ENCODE data around the gene ACTN4.
"Not testable (repeated sequence)": the region's sequence is repeated elsewhere in the genome, so short reads cannot be mapped to it uniquely, and the experiment has no call there.

ACTN4 gene

DNA sequence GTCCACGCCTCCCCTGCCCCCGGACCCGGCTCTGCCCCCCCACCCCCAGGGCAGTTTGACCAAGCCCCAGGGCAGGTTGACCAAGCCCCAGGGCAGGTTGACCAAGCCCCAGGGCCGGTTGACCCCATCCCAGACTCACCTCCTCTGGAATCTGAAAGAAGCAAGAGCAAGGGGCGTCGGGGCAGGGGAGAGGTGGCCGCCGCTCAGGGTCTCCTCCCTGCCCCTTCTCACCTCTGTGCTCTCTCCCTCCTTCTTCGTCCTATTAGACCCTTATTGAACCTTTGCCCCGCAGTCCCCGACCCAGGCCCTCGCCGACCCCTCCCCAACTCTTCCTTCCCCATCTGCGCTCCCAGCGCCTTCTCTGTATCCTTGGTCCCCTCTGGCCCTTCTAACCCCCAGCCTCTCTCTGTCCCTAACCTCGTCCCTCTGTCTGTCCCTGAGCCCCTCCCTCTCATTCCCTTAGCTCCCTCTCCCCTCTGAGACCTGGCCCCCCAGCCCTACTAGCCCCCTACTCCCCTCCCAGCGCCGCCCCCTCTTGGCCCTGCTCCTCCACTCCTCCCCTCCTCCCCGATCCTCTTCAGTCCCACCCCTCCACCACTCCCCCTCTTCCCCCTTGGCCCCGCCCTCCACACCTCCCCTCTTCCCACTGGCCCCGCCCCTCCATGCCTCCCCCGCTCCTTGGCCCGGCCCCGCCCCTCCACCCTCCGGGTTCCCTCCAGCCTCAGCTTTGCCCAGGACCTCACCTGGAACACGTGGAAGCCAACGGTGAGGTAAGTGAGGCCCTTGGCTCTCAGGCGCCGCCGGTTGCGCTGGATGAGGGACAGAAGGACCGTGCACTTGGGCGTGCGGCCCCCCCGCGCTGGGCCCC is 89.2 kb downstream of the ACTN4 start:
- peak; percentile 65 for DNase-seq (ENCODE audit: low read depth)

DNA sequence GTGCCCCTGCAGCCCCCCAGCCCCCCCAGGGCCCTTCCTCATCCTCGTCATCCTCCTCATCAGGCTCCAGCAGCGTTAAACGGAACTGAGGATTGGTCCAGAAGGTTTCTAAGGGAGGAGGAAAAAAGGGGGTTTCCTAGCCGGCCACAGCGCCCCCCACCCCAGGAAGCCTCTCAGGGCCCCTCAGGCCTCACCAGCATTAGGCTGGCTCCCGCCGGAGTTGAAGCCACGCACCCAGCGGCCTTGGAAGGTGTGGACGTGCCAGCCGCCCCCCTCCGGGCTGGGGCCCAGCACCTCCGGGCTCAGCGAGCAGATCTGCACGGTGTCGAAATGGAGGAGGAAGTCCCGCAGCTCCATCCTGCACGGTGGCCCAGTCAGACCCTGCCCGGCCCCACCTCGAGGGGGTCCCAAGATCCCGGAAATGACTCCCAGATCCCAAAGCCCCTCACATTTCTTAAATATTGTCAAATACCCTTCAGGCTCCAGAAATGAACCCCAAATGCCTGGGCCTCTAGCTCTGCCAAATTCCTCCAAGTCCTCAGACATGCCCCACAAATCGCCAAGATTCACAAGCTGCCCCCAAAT is 89.9 kb downstream of the ACTN4 start:
- no peak for DNase-seq (ENCODE audit: low read depth)

DNA sequence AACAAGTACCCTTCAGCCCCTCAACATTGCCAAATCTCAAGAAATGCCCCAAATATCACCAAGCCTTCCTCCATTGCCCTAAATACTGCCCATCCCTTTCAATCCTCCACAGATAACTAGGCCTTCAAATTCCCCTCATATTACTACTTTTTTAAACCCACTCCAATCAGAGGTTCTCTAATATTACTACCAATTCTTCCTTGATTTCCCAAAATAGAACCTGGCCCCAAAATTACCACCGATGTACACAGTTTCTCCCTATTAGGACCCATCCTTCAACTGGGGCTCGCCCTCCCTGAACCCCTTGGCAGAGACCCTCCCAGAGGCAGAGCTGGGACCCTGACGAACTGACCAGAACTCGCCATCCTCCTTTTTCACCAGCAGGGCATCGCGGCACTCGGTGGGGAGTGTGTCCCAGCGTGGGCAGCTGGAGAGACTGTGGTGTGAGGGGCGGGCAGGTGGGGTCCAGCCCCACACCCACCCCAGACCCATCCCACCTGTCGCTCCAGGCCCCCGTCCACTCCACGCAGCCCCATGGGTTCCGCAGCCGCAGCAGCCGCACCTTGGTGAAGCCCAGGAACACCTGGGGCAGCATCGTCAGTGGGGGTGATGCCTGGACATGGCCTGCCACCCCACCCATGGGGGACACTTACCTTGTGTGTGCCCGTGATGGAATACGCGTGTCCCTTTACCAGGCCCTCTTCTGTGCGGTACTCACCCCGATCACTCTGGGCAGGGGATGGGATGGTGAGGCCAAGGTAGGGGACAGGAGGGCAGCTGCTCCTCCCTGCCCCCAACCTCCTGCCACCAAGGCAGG is 90.7 kb downstream of the ACTN4 start:
- DNase-seq (ENCODE audit: low read depth) = no peak

DNA sequence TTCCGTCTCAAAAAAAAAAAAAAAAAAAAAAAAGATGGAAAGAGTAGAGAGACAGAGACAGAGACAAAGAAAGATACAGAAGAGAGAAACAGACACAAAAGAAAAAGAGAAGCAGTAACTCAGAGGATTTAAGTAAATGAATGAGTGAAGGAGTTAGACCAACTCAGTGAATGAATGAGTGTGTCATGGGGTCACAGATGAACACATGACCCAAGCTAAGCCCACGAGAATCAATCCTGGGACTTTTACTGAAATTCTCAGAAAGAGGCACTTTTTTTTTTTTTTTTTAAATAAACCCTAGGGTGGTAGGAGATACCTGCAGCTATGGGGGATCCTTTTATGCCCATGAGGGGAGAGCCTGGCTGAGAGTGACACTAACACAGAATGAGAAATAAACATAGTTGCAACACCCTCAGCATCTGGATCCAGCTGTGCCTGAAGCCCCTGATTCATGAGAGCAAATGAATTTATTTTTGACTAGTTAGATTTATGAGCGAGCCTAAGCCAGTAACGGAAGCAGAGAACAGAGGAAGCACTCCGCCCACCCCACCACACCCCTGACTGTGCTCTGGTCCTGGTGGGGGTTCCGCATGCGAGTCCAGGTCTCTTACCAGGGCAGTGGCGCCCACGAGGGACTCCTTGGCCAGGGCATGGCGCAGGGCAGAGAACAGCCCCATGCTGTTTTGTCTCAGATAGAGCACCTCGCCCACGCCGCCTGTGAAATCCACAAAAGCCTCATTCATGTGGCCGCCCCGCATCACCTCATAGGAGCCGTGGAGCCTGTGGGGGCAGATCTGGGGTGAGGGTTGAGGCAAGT is 92.2 kb downstream of the ACTN4 start:
- DNase-seq (ENCODE audit: low read depth) = no peak

DNA sequence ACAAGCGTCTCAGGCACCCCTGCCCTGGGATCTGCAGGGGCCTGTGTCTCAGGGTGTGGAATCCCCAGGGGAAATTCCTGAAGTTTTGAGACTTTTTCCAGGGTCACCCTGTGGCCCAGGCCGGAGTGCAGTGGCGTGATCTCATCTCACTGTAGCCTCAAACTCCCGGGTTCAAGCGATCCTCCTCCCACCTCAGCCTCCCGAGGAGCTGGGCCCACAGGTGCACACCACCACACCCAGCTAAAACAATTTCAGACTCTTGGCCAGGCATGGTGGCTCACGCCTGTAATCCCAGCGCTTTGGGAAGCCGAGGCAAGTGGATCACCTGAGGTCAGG is 92.8 kb downstream of the ACTN4 start:
- DNase-seq (ENCODE audit: low read depth) = no peak

DNA sequence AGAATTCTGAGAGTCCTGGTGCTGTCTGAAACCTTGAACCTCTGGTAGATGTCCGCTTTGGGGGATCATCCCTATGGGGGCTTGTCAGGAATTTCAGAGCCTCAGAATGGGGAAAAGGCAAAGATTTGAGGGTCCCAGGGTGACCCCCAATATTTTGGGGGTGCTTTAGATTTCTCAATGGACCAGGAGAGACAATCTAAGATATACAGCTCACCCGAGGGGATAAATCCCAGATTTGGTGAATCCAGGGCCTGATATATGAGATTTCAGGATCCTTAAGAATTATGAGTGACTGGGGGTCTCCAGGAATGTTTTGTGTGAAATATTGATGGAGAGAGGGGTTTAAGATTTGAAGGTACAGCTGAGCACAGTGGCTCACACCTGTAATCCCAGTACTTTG is 93.5 kb downstream of the ACTN4 start:
- DNase-seq (ENCODE audit: low read depth) = no peak

DNA sequence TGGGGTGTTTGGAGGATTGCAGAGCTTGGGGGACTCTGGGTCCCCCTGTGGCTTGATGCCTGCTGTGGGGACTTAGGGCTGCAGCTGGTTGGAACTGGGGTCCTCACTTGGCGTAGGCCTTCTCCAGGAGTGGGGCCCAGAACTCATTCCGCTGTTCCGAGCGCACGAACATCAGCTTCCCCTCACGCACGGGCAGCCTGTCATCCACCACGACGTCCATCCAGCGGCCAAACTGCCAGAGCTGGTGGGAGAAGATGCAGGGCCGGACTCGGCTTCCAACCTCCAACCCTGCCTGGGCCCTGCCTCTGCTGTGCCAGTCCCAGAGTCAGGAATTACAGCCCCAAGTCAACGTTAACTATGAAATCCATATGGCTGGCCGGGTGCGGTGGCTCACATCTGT is 94.2 kb downstream of the ACTN4 start:
- DNase-seq (ENCODE audit: low read depth) = no peak

DNA sequence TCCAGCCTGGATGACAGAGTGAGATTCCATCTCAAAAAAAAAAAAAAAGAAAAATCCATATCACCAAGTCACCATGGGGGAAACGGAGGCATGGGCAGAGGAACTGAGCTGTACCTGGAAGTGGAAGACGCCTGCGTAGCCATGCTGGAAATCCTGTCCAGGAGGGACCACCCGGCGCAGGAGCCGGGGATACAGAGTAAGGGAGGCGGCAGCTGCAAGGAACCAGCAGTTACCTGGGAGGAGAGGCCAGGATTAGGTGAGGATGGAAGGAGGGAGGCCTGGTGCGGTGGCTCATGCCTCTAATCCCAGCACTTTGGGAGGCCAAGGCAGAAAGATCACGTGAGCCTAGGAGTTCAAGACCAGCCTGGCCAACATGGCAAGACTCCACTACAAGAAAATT is 94.8 kb downstream of the ACTN4 start:
- DNase-seq (ENCODE audit: low read depth) = no peak

DNA sequence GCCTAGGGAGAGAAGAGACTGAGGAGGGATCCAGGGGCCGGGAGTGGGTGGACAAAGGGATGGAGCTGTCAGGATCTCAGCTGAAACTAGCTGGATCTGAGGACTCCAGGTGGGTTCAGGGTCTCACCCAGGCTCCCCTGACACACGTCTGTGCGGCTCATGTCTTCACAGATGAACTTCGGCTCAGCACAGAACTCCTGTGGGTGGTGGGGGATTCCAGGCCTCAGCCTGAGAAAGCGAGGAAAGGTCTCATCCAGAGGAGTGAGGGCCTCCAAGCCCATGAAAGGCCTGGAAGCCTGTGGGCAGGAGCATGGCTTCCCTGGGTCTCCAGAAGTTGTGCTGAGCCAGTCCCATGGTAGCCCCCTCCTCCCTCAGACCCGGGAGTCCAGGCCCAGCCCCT is 95.5 kb downstream of the ACTN4 start:
- DNase-seq (ENCODE audit: low read depth) = no peak

DNA sequence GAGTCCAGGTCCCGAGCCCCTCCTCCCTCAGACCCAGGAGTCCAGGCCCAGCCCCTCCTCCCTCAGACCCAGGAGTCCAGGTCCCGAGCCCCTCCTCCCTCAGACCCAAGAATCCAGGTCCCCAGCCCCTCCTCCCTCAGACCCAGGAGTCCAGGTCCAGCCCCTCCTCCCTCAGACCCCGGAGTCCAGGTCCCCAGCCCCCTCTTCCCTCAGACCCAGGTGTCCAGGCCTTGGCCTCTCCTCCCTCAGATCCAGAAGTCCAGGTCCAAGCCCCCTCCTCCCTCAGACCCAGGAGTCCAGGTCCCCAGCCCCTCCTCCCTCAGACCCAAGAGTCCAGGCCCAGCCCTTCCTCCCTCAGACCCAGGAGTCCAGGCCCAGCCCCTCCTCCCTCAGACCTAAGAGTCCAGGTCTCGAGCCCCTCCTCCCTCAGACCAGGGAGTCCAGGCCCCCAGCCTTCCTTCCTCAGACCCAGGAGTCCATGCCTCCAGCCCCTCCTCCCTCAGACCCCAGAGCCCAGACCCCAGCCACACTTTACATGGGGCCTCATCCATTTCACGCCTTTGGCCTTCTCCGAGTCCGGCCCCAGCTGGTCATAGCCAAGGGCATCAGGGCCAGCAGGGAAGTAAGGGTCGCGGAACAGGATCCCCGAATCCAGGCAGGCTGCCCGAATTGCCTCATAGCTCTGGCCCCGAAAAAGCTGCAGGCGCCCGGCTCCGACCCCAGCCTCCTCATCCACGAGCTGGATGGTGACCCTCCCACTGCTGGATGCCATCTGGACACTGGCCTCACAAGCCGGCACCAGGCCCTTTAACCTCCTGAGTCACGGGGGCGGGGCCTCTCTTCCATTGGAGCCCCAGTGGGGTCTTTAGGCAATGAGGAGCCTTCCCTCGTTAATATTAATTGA is 96.2 kb downstream of the ACTN4 start:
- DNase-seq (ENCODE audit: low read depth) = no peak

DNA sequence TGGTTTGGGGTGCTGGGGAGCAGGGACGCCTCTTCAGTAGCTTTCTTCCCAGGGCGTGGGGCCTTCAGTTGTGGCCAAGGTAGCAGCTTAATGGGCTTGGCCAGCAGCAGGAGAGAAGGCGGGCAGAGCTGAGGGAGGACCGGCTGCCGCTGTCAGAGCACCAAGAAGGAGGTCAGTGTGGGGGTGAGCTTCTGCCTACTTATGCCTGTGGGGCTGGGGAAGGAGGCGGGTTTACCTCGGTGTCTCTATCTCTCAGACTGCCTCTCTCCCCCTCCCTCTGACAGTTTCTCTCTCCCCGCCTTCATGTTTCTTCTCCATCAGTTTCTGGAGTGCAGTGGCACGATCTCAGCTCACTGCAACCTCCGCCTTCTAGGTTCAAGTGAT is 96.8 kb downstream of the ACTN4 start, which contains the start of gene CAPN12:
CAPN12 (minus strand) TSS at position 177 of the 384 bp plus-strand sequence. CDS start 309 bp downstream, outside the sequence.
- DNase-seq (ENCODE audit: low read depth) = no peak

DNA sequence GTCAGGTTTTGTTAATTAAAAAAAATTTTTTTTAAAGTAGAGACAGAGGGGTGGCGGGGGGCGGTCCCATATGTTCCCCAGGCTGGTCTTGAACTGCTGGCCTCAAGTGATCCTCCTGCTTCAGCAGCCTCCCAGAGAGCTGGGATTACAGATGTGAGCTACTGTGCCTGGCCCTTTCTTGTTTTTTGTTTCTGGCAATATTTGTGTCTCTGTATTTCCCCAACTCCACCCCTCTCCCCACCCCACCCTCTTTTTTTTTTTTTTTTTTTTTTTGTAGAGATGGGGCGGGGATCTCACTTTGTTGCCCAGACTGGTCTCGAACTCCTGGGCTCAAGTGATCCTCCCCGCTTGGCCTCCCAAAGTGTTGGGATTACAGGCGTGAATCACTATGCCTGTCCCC is 97.4 kb downstream of the ACTN4 start:
- DNase-seq (ENCODE audit: low read depth) = no peak

DNA sequence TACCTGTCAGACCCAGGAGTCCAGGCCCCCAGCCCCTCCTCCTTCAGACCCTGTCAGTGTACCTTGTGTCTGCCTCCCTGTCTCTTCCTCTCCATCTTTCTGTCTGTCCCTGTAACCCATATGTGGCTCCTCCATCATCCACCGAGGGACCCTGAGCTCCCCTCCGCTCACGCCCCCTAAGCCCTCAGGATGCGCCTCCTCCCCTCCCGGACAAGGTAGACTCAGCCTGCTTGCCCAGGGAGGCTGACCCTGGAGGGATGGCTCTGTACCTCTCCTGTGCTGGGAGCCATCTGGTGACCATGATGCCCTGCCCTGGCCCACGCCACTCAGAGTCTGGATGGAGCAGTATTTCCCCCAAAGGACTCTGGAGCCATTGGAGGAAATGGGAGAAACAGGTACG is 97.9 kb downstream of the ACTN4 start:
- no peak for DNase-seq (ENCODE audit: low read depth)

DNA sequence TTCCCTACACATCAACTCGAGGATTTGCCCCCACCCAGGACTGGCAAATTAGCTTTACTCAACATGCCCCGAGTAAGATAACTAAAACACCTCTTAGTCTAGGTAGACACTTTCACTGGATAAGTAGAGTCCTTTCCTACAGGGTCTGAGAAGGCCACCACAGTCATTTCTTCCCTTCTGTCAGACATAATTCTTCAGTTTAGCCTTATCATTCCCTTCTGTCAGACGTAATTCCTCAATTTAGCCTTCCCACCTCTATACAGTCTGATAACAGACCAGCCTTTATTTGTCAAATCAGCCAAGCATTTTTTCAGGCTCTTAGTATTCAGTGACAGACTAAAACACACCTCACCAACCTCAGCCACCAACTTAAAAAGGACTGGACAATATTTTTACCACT is 106.3 kb downstream of the ACTN4 start:
- not testable (repeated sequence) for DNase-seq (ENCODE audit: low read depth)

DNA sequence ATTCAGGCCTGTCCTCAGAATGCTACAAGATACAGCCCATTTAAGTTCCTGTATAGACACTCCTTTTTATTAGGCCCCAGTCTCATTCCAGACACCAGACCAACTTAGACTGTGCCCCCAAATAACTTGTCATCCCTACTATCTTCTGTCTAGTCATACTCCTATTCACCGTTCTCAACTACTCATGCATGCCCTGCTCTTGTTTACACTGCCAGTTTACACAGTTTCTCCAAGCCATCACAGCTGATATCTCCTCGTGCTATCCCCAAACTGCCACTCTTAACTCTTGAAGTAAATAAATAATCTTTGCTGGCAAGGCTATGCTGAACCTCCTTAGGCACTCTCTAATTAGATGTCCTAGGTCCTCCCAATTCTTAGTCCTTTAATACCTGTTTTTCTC is 106.7 kb downstream of the ACTN4 start:
- not testable (repeated sequence) for DNase-seq (ENCODE audit: low read depth)

DNA sequence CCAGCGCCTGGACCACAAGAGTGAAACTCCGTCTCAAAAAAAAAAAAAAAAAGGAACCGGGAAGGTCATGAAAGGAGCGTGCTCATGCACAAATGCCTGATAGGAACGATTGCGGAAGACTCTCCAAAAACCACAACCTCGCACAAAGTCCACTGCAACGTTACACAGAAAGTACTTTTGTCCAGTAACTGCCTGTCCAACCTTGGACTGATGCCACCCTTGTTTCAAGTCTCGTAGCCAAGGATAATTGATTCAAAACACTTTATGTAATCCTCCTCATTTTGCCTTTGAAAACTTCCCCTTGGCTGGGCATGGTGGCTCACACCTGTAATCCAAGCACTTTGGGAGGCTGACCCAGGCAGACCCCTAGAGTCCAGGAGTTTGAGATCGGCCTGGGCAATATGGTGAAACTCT is 112.1 kb downstream of the ACTN4 start:
- no peak for DNase-seq (ENCODE audit: low read depth)

DNA sequence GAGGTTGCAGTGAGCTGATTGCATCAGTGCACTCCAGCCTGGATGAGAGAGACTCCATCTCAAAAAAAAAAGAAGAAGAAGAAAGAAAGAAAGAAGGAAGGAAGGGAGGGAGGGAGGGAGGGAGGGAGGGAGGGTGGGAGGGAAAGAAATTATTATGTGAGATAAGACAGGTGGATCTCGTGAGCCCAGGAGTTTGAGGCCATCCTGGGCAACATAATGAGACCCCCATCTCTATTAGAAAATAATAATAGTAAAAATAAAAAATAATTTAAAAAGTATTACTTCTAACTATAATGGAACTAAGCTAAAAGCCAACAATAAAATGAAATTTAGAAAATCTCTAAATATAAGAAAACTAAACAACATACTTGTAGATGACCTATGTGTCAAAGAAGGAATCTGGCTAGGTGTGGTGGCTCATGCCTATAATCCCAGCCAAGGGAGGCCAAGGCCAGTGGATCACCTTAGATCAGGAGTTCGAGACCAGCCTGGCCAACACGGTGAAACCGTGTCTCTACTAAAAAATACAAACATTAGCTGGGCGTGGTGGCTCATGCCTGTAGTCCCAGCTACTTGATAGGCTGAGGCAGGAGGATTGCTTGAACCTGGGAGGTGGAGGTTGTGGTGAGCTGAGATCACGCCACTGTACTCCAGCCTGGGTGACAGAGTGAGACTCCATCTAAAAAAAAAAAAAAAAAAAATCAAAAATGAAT is 113.5 kb downstream of the ACTN4 start:
- not testable (repeated sequence) for DNase-seq (ENCODE audit: low read depth)

DNA sequence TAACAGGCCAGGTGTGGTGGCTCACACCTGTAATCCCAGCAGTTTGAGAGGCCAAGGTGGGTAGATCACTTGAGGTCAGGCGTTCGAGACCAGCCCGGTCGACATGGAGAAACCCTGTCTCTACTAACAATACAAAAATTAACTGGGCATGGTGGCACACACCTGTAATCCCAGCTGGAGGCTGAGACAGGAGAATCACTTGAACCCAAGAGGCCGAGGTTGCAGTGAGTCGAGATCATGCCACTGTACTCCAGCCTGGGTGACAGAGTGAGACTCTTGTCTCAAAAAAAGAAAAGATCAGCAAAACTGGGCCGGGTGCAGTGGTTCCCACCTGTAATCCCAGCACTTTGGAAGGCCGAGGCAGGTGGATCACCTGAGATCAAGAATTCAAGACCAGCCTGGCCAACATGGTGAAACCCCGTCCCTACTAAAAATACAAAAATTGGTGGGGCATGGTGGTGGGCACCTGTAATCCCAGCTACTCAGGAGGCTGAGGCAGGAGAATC is 114.5 kb downstream of the ACTN4 start:
- not testable (repeated sequence) for DNase-seq (ENCODE audit: low read depth)

DNA sequence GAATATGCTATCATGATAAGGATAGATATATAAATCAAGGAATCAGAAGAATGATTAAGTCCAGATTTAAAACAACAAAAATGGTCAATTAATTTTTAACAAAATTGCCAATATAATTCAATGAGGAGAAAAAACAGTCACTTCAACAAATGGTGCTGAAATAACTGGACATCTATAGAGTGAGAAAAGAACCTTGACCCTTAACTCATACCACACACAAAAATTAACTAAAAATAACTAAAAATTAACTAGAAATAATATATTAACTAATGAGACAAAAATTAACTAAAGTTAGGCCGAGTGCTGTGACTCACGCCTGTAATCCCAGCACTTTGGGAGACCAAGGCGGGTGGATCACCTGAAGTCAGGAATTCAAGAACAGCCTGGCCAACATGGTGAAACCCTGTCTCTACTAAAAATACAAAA is 116.4 kb downstream of the ACTN4 start:
- DNase-seq (ENCODE audit: low read depth) = no peak

DNA sequence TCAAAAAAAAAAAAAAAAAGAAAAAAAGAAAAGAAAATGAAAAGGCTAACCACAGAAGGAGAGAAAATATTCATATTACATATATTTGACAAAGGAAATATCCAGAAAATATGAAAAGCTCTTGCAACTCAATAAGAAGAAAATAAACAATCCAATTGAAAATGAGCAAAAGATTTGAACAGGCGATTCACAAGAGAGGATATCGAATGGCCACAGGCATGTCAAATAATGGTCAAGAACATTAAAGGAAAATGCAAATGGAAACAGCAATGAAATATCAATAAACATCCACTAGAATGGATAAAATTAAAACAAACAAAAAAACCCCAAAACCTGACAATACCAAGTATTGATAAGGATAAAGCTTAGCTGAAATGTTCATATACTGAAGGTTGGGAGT is 117.8 kb downstream of the ACTN4 start:
- no peak for DNase-seq (ENCODE audit: low read depth)
